ENCODE data around the gene THADA. TPM values are rescaled to one million over a fixed set of nuclear protein-coding genes. Genes with fewer than 3 reads are reported as not detected.

Gene THADA
- polyA plus RNA-seq, 3 donors = 7.3 to 11.2 (median 9.7) TPM

GRCh38 chr2:43268066-43268953 lies 327.5 kb downstream of the THADA start:
- H3K36me3 ChIP-seq (replicated peaks in 1 of 2; ENCODE audit: control insufficient read depth in 1 of 2, insufficient read depth in 2 of 2, low read length in 2 of 2) = no peaks in the 10 kb centered on the region
- no peak overlapping the region for H3K4me3 ChIP-seq (replicated peaks in 1 of 3; ENCODE audit: low read depth in 2 of 3, low read length in 3 of 3)
- Mint-ChIP-seq H3K4me3 (peak overlapping the region in 1 of 2 donors; percentile 11), H3K36me3 (peaks cover 38 to 49% of the 10 kb centered on the region in 2 donors), H3K9me3 (peaks cover 0 to 3% (median 0%) of the 10 kb centered on the region in 7 donors), H3K27ac (peak overlapping the region; percentile 77 to 91 (median 90)), H3K4me1 (peaks cover 55% of the 10 kb centered on the region), H3K27me3 (ENCODE audit: low read depth in 3 of 3) (peaks cover 0 to 3% (median 0%) of the 10 kb centered on the region in 3 donors)
- H3K9me3 ChIP-seq (replicated peaks in 1 of 2; ENCODE audit: control insufficient read depth in 1 of 2, insufficient read depth in 1 of 2, low read length in 2 of 2) = no peaks in the 10 kb centered on the region
- no peaks in the 10 kb centered on the region for H4K20me1 ChIP-seq (ENCODE audit: insufficient read depth, low read length)
- WGBS (ENCODE audit: insufficient coverage) = 90% methylated on average over 7 of the region's 10 CpGs
- no peak for TF ChIP-seq CTCF (IDR thresholded peaks at IDR 0.05)
- H3K27me3 ChIP-seq (ENCODE audit: control insufficient read depth in 2 of 2, insufficient read depth in 2 of 2, low read length in 2 of 2) = no peaks in the 10 kb centered on the region
- H3K4me2 ChIP-seq (replicated peaks; ENCODE audit: extremely low read depth, low read length, poor library complexity, severe bottlenecking) = no peak overlapping the region
- intact Hi-C loops (cut with micrococcal nuclease) = no loop called here
- peak; percentile 35 to 37 (median 36) for DNase-seq
- peaks cover 40 to 47% of the 10 kb centered on the region in 2 donors for H3K4me1 ChIP-seq (ENCODE audit: control insufficient read depth in 1 of 2, insufficient read depth in 2 of 2, low read length in 2 of 2)
- H2AFZ ChIP-seq (ENCODE audit: insufficient read depth, low read depth, low read length, poor library complexity, severe bottlenecking) = no peak overlapping the region
- H3K9ac ChIP-seq (ENCODE audit: insufficient read depth, low read length, poor library complexity, severe bottlenecking) = no peak overlapping the region
- peak overlapping the region in 1 of 2 donors; percentile 63 for H3K27ac ChIP-seq (ENCODE audit: low read depth in 1 of 2, low read length in 2 of 2)
- H3K79me2 ChIP-seq (ENCODE audit: insufficient read depth, low read length) = no peaks in the 10 kb centered on the region

- Histone ChIP-seq H3K9ac (ENCODE audit: insufficient read depth, low read length, poor library complexity, severe bottlenecking) (no peak overlapping the region), H3K4me2 (replicated peaks; ENCODE audit: extremely low read depth, low read length, poor library complexity, severe bottlenecking) (no peak overlapping the region), H3K36me3 (replicated peaks in 1 of 2; ENCODE audit: control insufficient read depth in 1 of 2, insufficient read depth in 2 of 2, low read length in 2 of 2) (no peaks in the 10 kb centered on the region), H3K27me3 (ENCODE audit: control insufficient read depth in 2 of 2, insufficient read depth in 2 of 2, low read length in 2 of 2) (no peaks in the 10 kb centered on the region), H3K9me3 (replicated peaks in 1 of 2; ENCODE audit: control insufficient read depth in 1 of 2, insufficient read depth in 1 of 2, low read length in 2 of 2) (no peaks in the 10 kb centered on the region), H3K4me3 (replicated peaks in 1 of 3; ENCODE audit: low read depth in 2 of 3, low read length in 3 of 3) (no peak overlapping the region), H2AFZ (ENCODE audit: insufficient read depth, low read depth, low read length, poor library complexity, severe bottlenecking) (no peak overlapping the region), H4K20me1 (ENCODE audit: insufficient read depth, low read length) (no peaks in the 10 kb centered on the region), H3K79me2 (ENCODE audit: insufficient read depth, low read length) (no peaks in the 10 kb centered on the region), H3K4me1 (ENCODE audit: control insufficient read depth in 1 of 2, insufficient read depth in 2 of 2, low read length in 2 of 2) (peaks cover 46 to 54% of the 10 kb centered on the region in 2 donors), H3K27ac (ENCODE audit: low read depth in 1 of 2, low read length in 2 of 2) (no peak overlapping the region)
- H3K4me1 Mint-ChIP-seq = peaks cover 58% of the 10 kb centered on the region
- H3K36me3 Mint-ChIP-seq = peaks cover 41 to 45% of the 10 kb centered on the region in 2 donors
- peaks cover 0 to 3% (median 0%) of the 10 kb centered on the region in 3 donors for H3K27me3 Mint-ChIP-seq (ENCODE audit: low read depth in 3 of 3)
- H3K4me3 Mint-ChIP-seq = no peak overlapping the region
- peak overlapping the region in 6 of 7 donors; percentile 1 to 84 (median 63) for H3K27ac Mint-ChIP-seq
- DNase-seq = no peak
- no peak for TF ChIP-seq CTCF (IDR thresholded peaks at IDR 0.05)
- WGBS (ENCODE audit: insufficient coverage) = 100% methylated on average over 4 of the region's 7 CpGs
- peaks cover 0 to 3% (median 1%) of the 10 kb centered on the region in 7 donors for H3K9me3 Mint-ChIP-seq
- intact Hi-C loops (cut with micrococcal nuclease) = no loop called here
These were observed 328.5 kb downstream of the THADA start for GRCh38 chr2:43267381-43267780.

All from CD14-positive monocyte (primary cell).